Stomach (tissue), 4 donors: ENCODE results near the gene C1orf198.

Experiments used
- POLR2AphosphoS5 ChIP-seq, 3 donors: sonication (generic); formaldehyde crosslinking; IDR thresholded peaks; one replicate each; pipeline ENCODE4 v1.6.1; 2016; ENCODE audit warnings: antibody characterized with exemption in 3 of 3
- TF ChIP-seq, protein P1 (sequence below), 7 experiments: fragments of 450-650 bp in 4 of 7; fragments of 200-600 bp in 3 of 7; sonication (generic) in 3 of 7; IDR thresholded peaks; one replicate each; pipeline ENCODE4 v1.5.1; 2016 to 2019; ENCODE audit warnings: antibody characterized with exemption in 7 of 7, control low read depth in 2 of 7, mild to moderate bottlenecking in 1 of 7

DNA sequence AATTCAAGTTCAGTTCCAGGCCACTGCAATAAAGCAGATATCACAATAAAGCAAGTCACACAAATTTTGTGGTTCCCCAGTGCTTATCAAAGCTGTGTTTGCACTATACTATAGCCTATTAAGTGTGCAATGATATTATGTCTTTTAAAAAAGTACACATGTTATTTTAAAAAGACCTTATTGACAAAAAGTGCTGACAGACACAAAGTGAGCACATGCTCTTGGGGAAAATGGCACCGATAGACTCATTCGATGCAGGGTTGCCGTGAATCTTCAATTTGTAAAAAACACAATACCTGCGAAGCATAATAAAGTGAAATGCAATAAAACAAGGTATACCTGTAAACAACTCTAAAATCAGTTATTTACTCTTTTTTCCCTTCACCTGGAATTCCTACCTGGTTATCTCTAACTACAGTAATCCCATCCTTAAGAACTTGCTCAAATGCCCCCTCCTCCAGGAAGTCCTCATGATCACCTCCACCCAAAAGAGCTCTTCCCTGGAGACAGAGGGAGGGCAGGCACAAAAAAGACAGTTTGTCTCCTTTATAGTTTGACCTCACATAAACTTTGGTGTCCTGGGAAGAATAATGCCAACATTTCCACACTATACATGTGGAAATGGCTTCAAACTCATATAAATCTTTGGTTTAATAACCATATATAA, 9.7 kb upstream of the C1orf198 start:
- TF ChIP-seq, protein P1, sequence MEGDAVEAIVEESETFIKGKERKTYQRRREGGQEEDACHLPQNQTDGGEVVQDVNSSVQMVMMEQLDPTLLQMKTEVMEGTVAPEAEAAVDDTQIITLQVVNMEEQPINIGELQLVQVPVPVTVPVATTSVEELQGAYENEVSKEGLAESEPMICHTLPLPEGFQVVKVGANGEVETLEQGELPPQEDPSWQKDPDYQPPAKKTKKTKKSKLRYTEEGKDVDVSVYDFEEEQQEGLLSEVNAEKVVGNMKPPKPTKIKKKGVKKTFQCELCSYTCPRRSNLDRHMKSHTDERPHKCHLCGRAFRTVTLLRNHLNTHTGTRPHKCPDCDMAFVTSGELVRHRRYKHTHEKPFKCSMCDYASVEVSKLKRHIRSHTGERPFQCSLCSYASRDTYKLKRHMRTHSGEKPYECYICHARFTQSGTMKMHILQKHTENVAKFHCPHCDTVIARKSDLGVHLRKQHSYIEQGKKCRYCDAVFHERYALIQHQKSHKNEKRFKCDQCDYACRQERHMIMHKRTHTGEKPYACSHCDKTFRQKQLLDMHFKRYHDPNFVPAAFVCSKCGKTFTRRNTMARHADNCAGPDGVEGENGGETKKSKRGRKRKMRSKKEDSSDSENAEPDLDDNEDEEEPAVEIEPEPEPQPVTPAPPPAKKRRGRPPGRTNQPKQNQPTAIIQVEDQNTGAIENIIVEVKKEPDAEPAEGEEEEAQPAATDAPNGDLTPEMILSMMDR (IDR thresholded peaks at IDR 0.05): no peak
- no peak for TF ChIP-seq POLR2AphosphoS5 (IDR thresholded peaks at IDR 0.05)
